Upper lobe of left lung (tissue), 4 donors: Measurements from ENCODE around the gene TMEM192.

Experiments
- CTCF ChIP-seq, 6 experiments: fragments of 450-650 bp in 4 of 6; fragments of 200-600 bp in 2 of 6; sonication (generic) in 2 of 6; IDR thresholded peaks; one replicate each; pipeline ENCODE4 v1.5.1; 2016 to 2019; ENCODE audit warnings: antibody characterized with exemption in 6 of 6
- POLR2A ChIP-seq, 4 donors: fragments of 450-650 bp; IDR thresholded peaks; one replicate each; pipeline ENCODE4 v1.5.1; 2016 to 2017; ENCODE audit warnings: antibody characterized with exemption in 4 of 4, mild to moderate bottlenecking in 2 of 4
- POLR2AphosphoS5 ChIP-seq, 2 donors: sonication (generic); formaldehyde crosslinking; IDR thresholded peaks; one replicate each; pipeline ENCODE4 v1.5.1; 2017; ENCODE audit warnings: antibody characterized with exemption in 2 of 2

- no peak for TF ChIP-seq POLR2A (IDR thresholded peaks at IDR 0.05)
- no peak for TF ChIP-seq CTCF (IDR thresholded peaks at IDR 0.05)
- TF ChIP-seq POLR2AphosphoS5 (IDR thresholded peaks at IDR 0.05) = no peak
These were observed 41.8 kb upstream of the TMEM192 start for GRCh38 chr4:165154482-165154881.
